Measurements from ENCODE around the gene CBFB. TPM values are rescaled to one million over a fixed set of nuclear protein-coding genes. Genes with fewer than 3 reads are reported as not detected.
"Not testable (repeated sequence)": the region's sequence is repeated elsewhere in the genome, so short reads cannot be mapped to it uniquely, and the experiment has no call there.

CBFB gene
- total RNA-seq, 6 donors from 2014 or later: 31.4 to 73.4 (median 54.1) TPM

DNA sequence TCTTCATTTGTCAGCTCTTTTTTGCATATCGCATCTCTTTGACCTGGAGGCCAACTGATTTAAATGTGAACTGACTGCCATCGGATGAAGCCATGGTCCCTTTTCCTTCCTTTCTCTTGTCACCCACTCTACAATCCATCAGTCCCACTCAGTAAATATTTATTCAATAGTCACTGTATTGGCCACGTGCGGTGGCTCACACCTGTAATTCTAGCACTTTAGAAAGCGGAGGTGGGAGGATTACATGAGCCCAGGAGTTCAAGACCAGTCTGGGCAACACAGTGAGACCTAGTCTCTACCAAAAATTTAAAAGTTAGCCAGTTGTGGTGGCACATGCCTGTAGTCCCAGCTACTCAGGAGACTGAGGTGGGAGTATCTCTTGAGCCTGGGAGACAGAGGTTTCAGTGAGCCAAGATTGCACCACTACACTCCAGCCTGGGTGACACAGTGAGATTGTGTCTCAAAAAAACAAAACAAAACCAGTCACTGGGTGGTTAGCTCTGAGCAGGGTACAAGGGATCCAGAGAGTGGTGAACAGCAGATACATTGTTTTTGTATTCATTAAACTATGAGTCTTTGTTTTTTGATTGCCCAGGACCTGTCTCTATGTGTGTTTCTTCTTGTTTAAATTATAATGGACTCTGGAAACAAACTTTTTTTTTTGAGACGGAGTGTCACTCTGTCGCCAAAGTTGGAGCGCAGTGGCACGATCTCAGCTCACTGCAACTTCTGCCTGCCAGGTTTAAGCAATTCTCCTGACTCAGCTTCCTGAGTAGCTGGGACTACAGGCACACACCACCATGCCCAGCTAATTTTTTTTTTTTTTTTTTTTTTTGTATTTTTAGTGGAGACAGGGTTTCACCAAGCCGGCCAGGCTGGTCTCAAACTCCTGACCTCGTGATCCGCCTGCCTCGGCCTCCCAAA is 87.7 kb downstream of the CBFB start:
- Histone ChIP-seq H3K27ac (peak overlapping the region; percentile 15 to 63 (median 32)), H3K36me3 (peaks cover 2 to 20% (median 15%) of the 10 kb centered on the region in 4 donors), H3K4me3 (no peak overlapping the region), H3K4me1 (peaks cover under 1 to 17% (median 5%) of the 10 kb centered on the region in 4 donors), H3K27me3 (no peaks in the 10 kb centered on the region), H3K9me3 (no peaks in the 10 kb centered on the region)
- peak in 1 of 2 donors; percentile 30 for DNase-seq
- ATAC-seq (ENCODE audit: low FRiP score in 2 of 2): no peak
- TF ChIP-seq POLR2A (IDR thresholded peaks at IDR 0.05): no peak
- TF ChIP-seq EP300 (IDR thresholded peaks at IDR 0.05): no peak
- TF ChIP-seq POLR2AphosphoS5 (IDR thresholded peaks at IDR 0.05): no peak
- TF ChIP-seq CTCF (IDR thresholded peaks at IDR 0.05): no peak
- WGBS, 2 donors: 68 to 76% methylated on average over 13 of the region's 13 CpGs

GRCh38 chr16:67117716-67118115 is 88.8 kb downstream of the CBFB start:
- no peak for TF ChIP-seq CTCF (IDR thresholded peaks at IDR 0.05)
- TF ChIP-seq EP300 (IDR thresholded peaks at IDR 0.05): no peak
- no peak for TF ChIP-seq POLR2AphosphoS5 (IDR thresholded peaks at IDR 0.05)
- TF ChIP-seq POLR2A (IDR thresholded peaks at IDR 0.05): no peak
- DNase-seq (no peak), ATAC-seq (ENCODE audit: low FRiP score in 2 of 2) (no peak)
- 93 to 95% methylated on average over 9 of the region's 9 CpGs for WGBS, 2 donors
- no peak overlapping the region for H3K27ac ChIP-seq
- H3K4me1 ChIP-seq: peaks cover 0 to 12% (median 3%) of the 10 kb centered on the region in 4 donors
- H3K36me3 ChIP-seq: peaks cover 5 to 30% (median 25%) of the 10 kb centered on the region in 4 donors
- no peaks in the 10 kb centered on the region for H3K27me3 ChIP-seq
- no peaks in the 10 kb centered on the region for H3K9me3 ChIP-seq
- no peak overlapping the region for H3K4me3 ChIP-seq

- Histone ChIP-seq H3K27me3 (no peaks in the 10 kb centered on the region), H3K36me3 (peaks cover 5 to 48% (median 42%) of the 10 kb centered on the region in 4 donors), H3K4me1 (peaks cover 0 to 12% (median 3%) of the 10 kb centered on the region in 4 donors), H3K27ac (no peak overlapping the region), H3K9me3 (no peaks in the 10 kb centered on the region), H3K4me3 (no peak overlapping the region)
- TF ChIP-seq POLR2A (IDR thresholded peaks at IDR 0.05): no peak
- DNase-seq (no peak), ATAC-seq (ENCODE audit: low FRiP score in 2 of 2) (no peak)
- 84 to 87% methylated on average over 5 of the region's 5 CpGs for WGBS, 2 donors
These were observed 91.1 kb downstream of the CBFB start for GRCh38 chr16:67120025-67120424.

- not testable (repeated sequence) for DNase-seq; H3K27me3 ChIP-seq; H3K4me1 ChIP-seq; H3K4me3 ChIP-seq; H3K27ac ChIP-seq; ATAC-seq (ENCODE audit: low FRiP score in 2 of 2); H3K9me3 ChIP-seq
- 95 to 99% methylated on average over 5 of the region's 5 CpGs for WGBS, 2 donors
- H3K36me3 ChIP-seq: peaks cover 5 to 61% (median 50%) of the 10 kb centered on the region in 4 donors
These were observed 93.8 kb downstream of the CBFB start for GRCh38 chr16:67122799-67123198.

- Histone ChIP-seq H3K36me3 (peaks cover 13 to 60% (median 51%) of the 10 kb centered on the region in 4 donors), H3K27ac (no peak overlapping the region), H3K4me3 (no peak overlapping the region), H3K27me3 (no peaks in the 10 kb centered on the region), H3K4me1 (no peaks in the 10 kb centered on the region), H3K9me3 (no peaks in the 10 kb centered on the region)
- ATAC-seq (ENCODE audit: low FRiP score in 2 of 2): no peak
- DNase-seq: no peak
- no peak for TF ChIP-seq EP300 (IDR thresholded peaks at IDR 0.05)
- TF ChIP-seq POLR2A (IDR thresholded peaks at IDR 0.05): no peak
- no peak for TF ChIP-seq CTCF (IDR thresholded peaks at IDR 0.05)
- no peak for TF ChIP-seq POLR2AphosphoS5 (IDR thresholded peaks at IDR 0.05)
These were observed 99.5 kb downstream of the CBFB start for GRCh38 chr16:67128417-67128816.
